OCI-LY3 (cell line): Measurements from ENCODE around the gene ETFBKMT.
"Not testable (repeated sequence)": the region's sequence is repeated elsewhere in the genome, so short reads cannot be mapped to it uniquely, and the experiment has no call there.

ENCODE experiments used
- H2AFZ ChIP-seq: fragments of 200-600, 300-600 bp; shearing (Covaris generic); 2 replicates; pipeline ENCODE4 v1.6.0; 2014; ENCODE audit warnings: antibody characterized with exemption, low read depth, low read length
- H3K27ac ChIP-seq: fragments of 200-600, 300-600 bp; sonication (generic); 2 replicates; pipeline ENCODE4 v1.5.1; 2014; ENCODE audit warnings: mild to moderate bottlenecking, low read length, moderate library complexity, mixed read lengths
- H3K27me3 ChIP-seq: fragments of 200-600, 300-600 bp; sonication (generic); 2 replicates; pipeline ENCODE4 v1.6.1; 2014; ENCODE audit warnings: low read depth, low read length, mixed read lengths
- H3K36me3 ChIP-seq: fragments of 200-600, 300-600 bp; sonication (generic); replicated peaks from 2 replicates; pipeline ENCODE3; 2014; ENCODE audit warnings: low read depth, low read length, mixed read lengths
- H3K4me1 ChIP-seq: fragments of 300-600, 200-600 bp; sonication (generic); 2 replicates; pipeline ENCODE4 v1.6.1; 2014; ENCODE audit warnings: low read length, mixed read lengths
- H3K4me2 ChIP-seq: fragments of 200-600, 300-600 bp; sonication (generic); 2 replicates; pipeline ENCODE4 v1.6.1; 2014; ENCODE audit warnings: low read length, mixed read lengths
- H3K4me3 ChIP-seq: fragments of 300-600, 200-600 bp; sonication (generic); 2 replicates; pipeline ENCODE4 v1.5.1; 2014; ENCODE audit warnings: antibody characterized with exemption, mild to moderate bottlenecking, low read length, moderate library complexity
- H3K79me2 ChIP-seq: fragments of 300-600, 200-600 bp; shearing (Covaris generic); 2 replicates; pipeline ENCODE4 v1.6.1; 2014; ENCODE audit warnings: mild to moderate bottlenecking, low read length, mixed read lengths
- H3K9ac ChIP-seq: fragments of 300-600, 200-600 bp; shearing (Covaris generic); 2 replicates; pipeline ENCODE4 v1.6.0; 2014; ENCODE audit warnings: mild to moderate bottlenecking, low read length, moderate library complexity
- H3K9me3 ChIP-seq: fragments of 200-600, 300-600 bp; shearing (Covaris generic); 2 replicates; pipeline ENCODE4 v1.6.1; 2014; ENCODE audit warnings: low read length, mixed read lengths; ENCODE audit not compliant: insufficient read depth
- H4K20me1 ChIP-seq: fragments of 200-600, 300-600 bp; sonication (generic); 2 replicates; pipeline ENCODE4 v1.6.1; 2016; ENCODE audit warnings: low read length, mixed read lengths; ENCODE audit not compliant: insufficient read depth
- CTCF ChIP-seq: fragments of 200-600, 300-600 bp; sonication (generic); IDR thresholded peaks from 2 replicates; pipeline ENCODE4 v1.5.1; 2014; ENCODE audit warnings: antibody characterized with exemption, low read length, low read depth
- EZH2phosphoT487 ChIP-seq: fragments of 200-600 bp; shearing (Covaris generic); IDR thresholded peaks from 2 replicates; pipeline ENCODE4 v1.6.1; 2018; ENCODE audit warnings: antibody characterized with exemption, mixed run types, low read depth

The ETFBKMT gene

GRCh38 chr12:31682136-31682962 lies 22.9 kb downstream of the ETFBKMT start:
- H3K4me3 ChIP-seq = no peak overlapping the region
- TF ChIP-seq CTCF (peak; percentile 86), EZH2phosphoT487 (no peak)
- no peak overlapping the region for H3K9ac ChIP-seq
- no peak overlapping the region; the same call in 1 of the 2 replicates for H3K4me2 ChIP-seq
- H4K20me1 ChIP-seq = no peaks in the 10 kb centered on the region
- no peaks in the 10 kb centered on the region for H3K79me2 ChIP-seq
- H3K27me3 ChIP-seq = no peaks in the 10 kb centered on the region
- H3K4me1 ChIP-seq = peaks cover 24% of the 10 kb centered on the region
- H2AFZ ChIP-seq = no peak overlapping the region
- H3K36me3 ChIP-seq = peaks cover 18% of the 10 kb centered on the region
- peak overlapping the region; percentile 7; the same call in 1 of the 2 replicates for H3K27ac ChIP-seq
- H3K9me3 ChIP-seq = peaks cover 15% of the 10 kb centered on the region

GRCh38 chr12:31685801-31686200 lies 26.3 kb downstream of the ETFBKMT start:
- H2AFZ ChIP-seq = no peak overlapping the region
- H3K4me3 ChIP-seq = no peak overlapping the region
- peaks cover 26% of the 10 kb centered on the region for H3K4me1 ChIP-seq
- no peaks in the 10 kb centered on the region for H3K79me2 ChIP-seq
- no peak overlapping the region for H3K27ac ChIP-seq
- TF ChIP-seq EZH2phosphoT487 (no peak), CTCF (no peak)
- no peaks in the 10 kb centered on the region for H4K20me1 ChIP-seq
- no peak overlapping the region for H3K9ac ChIP-seq
- H3K27me3 ChIP-seq = no peaks in the 10 kb centered on the region
- H3K9me3 ChIP-seq = peaks cover 15% of the 10 kb centered on the region
- peaks cover 22% of the 10 kb centered on the region for H3K36me3 ChIP-seq
- H3K4me2 ChIP-seq = no peak overlapping the region

- Histone ChIP-seq H3K4me2 (peak overlapping the region; percentile 52), H3K9ac (peak overlapping the region; percentile 7; the same call in 1 of the 2 replicates), H3K27ac (peak overlapping the region; percentile 77), H3K36me3 (peaks cover 22% of the 10 kb centered on the region), H3K4me3 (peak overlapping the region; percentile 4; the same call in 1 of the 2 replicates), H3K79me2 (no peaks in the 10 kb centered on the region), H3K4me1 (peaks cover 22% of the 10 kb centered on the region), H3K27me3 (no peaks in the 10 kb centered on the region), H4K20me1 (no peaks in the 10 kb centered on the region), H2AFZ (no peak overlapping the region), H3K9me3 (peaks cover 15% of the 10 kb centered on the region)
- TF ChIP-seq EZH2phosphoT487 = no peak
- TF ChIP-seq CTCF = no peak
These were observed 27.6 kb downstream of the ETFBKMT start for GRCh38 chr12:31687101-31687527.

- not testable (repeated sequence) for H3K9me3 ChIP-seq, H3K4me3 ChIP-seq, H3K4me2 ChIP-seq, H2AFZ ChIP-seq, H3K27ac ChIP-seq, H3K9ac ChIP-seq, H3K79me2 ChIP-seq, H3K27me3 ChIP-seq, H4K20me1 ChIP-seq
- Histone ChIP-seq H3K4me1 (peaks cover 17% of the 10 kb centered on the region), H3K36me3 (peaks cover 11% of the 10 kb centered on the region)
These were observed 30.4 kb downstream of the ETFBKMT start for GRCh38 chr12:31689921-31690320.
